SW480 (cell line): ENCODE measurements around the gene EYS.
"Not testable (repeated sequence)": the region's sequence is repeated elsewhere in the genome, so short reads cannot be mapped to it uniquely, and the experiment has no call there.

Experiments
- DNase-seq: peaks from one replicate; pipeline ENCODE4 v3.0.0-alpha.2; 2016; ENCODE audit warnings: low spot score

The EYS gene

GRCh38 chr6:65081756-65082155 is 625.3 kb downstream of the EYS start:
- DNase-seq = no peak

- DNase-seq = no peak
Measured at GRCh38 chr6:65075705-65076230, 631.3 kb downstream of the EYS start.

GRCh38 chr6:65072500-65072899 is 634.5 kb downstream of the EYS start:
- no peak for DNase-seq

GRCh38 chr6:65071480-65071879 is 635.5 kb downstream of the EYS start:
- DNase-seq = no peak

- DNase-seq = no peak
Measured at GRCh38 chr6:65064844-65065243, 642.2 kb downstream of the EYS start.

GRCh38 chr6:65059568-65059967 is 647.5 kb downstream of the EYS start:
- DNase-seq = no peak

- no peak for DNase-seq
Measured at GRCh38 chr6:65055545-65055944, 651.5 kb downstream of the EYS start.

GRCh38 chr6:65052626-65053025 is 654.4 kb downstream of the EYS start:
- DNase-seq = no peak

- DNase-seq = no peak
Measured at GRCh38 chr6:65045801-65046200, 661.2 kb downstream of the EYS start.

- no peak for DNase-seq
Measured at GRCh38 chr6:65014006-65014405, 693.0 kb downstream of the EYS start.

- no peak for DNase-seq
Measured at GRCh38 chr6:65006788-65007187, 700.2 kb downstream of the EYS start.

- no peak for DNase-seq
Measured at GRCh38 chr6:65004283-65004682, 702.7 kb downstream of the EYS start.

- not testable (repeated sequence) for DNase-seq
Measured at GRCh38 chr6:65002882-65003281, 704.1 kb downstream of the EYS start.

GRCh38 chr6:65000815-65001214 is 706.2 kb downstream of the EYS start:
- DNase-seq = no peak

GRCh38 chr6:64998204-64998603 is 708.8 kb downstream of the EYS start:
- DNase-seq = no peak

GRCh38 chr6:64996301-64996700 is 710.7 kb downstream of the EYS start:
- no peak for DNase-seq

- DNase-seq = no peak
Measured at GRCh38 chr6:64990652-64991304, 716.2 kb downstream of the EYS start.

- no peak for DNase-seq
Measured at GRCh38 chr6:64988148-64988547, 718.9 kb downstream of the EYS start.

GRCh38 chr6:64987066-64987465 is 720.0 kb downstream of the EYS start:
- no peak for DNase-seq

GRCh38 chr6:64985726-64986125 is 721.3 kb downstream of the EYS start:
- DNase-seq = no peak

GRCh38 chr6:64984948-64985347 is 722.1 kb downstream of the EYS start:
- no peak for DNase-seq

GRCh38 chr6:64983089-64983488 is 723.9 kb downstream of the EYS start:
- no peak for DNase-seq

GRCh38 chr6:64973142-64973541 is 733.9 kb downstream of the EYS start:
- no peak for DNase-seq

- DNase-seq = no peak
Measured at GRCh38 chr6:64969139-64969538, 737.9 kb downstream of the EYS start.
